Measurements from ENCODE around the gene XRCC1. TPM values are rescaled to one million over a fixed set of nuclear protein-coding genes. Genes with fewer than 3 reads are reported as not detected.

XRCC1 gene
- total and polyA plus RNA-seq, 3 experiments from 2014 or later, result 31.4 to 37.2 (median 37.0) TPM

GRCh38 chr19:43538922-43539321 lies 36.4 kb downstream of the XRCC1 start:
- Mint-ChIP-seq H3K4me3 (no peak overlapping the region), H3K4me1 (peaks cover 4 to 6% (median 6%) of the 10 kb centered on the region in 3 donors), H3K27ac (no peak overlapping the region), H3K27me3 (no peaks in the 10 kb centered on the region), H3K36me3 (peaks cover 17 to 61% (median 21%) of the 10 kb centered on the region in 3 donors), H3K9me3 (peaks cover 0 to 6% (median 3%) of the 10 kb centered on the region in 5 donors)
- no peak overlapping the region for H3K4me3 ChIP-seq (ENCODE audit: low read length)
- ChIA-PET CTCF (interaction anchor here (1.9 kb wide), 1 partner anchor 17 kb away, joined by 6 read pairs; no protein-coding TSS in a partner anchor), POLR2A (no interaction called here)
- H3K36me3 ChIP-seq (ENCODE audit: insufficient read depth, low read length), result peaks cover 16% of the 10 kb centered on the region
- H3K27me3 ChIP-seq (ENCODE audit: insufficient read depth, low read length, poor library complexity, severe bottlenecking), result no peaks in the 10 kb centered on the region
- peaks cover 5% of the 10 kb centered on the region for H3K9me3 ChIP-seq (ENCODE audit: low read length)
- no peak overlapping the region for H3K27ac ChIP-seq (ENCODE audit: low read depth, low read length)
- DNase-seq, result no peak
- no peaks in the 10 kb centered on the region for H3K4me1 ChIP-seq (ENCODE audit: insufficient read depth, low read length)

- peak overlapping the region in 5 of 7 donors; percentile 19 to 87 (median 42) for H3K4me3 Mint-ChIP-seq
Measured at GRCh38 chr19:43534816-43535761, 40.2 kb downstream of the XRCC1 start.

GRCh38 chr19:43534305-43534815 lies 41.0 kb downstream of the XRCC1 start:
- Mint-ChIP-seq H3K36me3 (peaks cover 10 to 30% (median 13%) of the 10 kb centered on the region in 3 donors), H3K9me3 (peaks cover 0 to 4% (median 3%) of the 10 kb centered on the region in 5 donors), H3K4me3 (peak overlapping the region; percentile 87 to 99 (median 92)), H3K4me1 (peaks cover 17 to 22% (median 21%) of the 10 kb centered on the region in 3 donors), H3K27ac (peak overlapping the region; percentile 77 to 99 (median 94)), H3K27me3 (no peaks in the 10 kb centered on the region)
- Histone ChIP-seq H3K9me3 (ENCODE audit: low read length) (peaks cover 5% of the 10 kb centered on the region), H3K36me3 (ENCODE audit: insufficient read depth, low read length) (peaks cover 5% of the 10 kb centered on the region), H3K27ac (ENCODE audit: low read depth, low read length) (no peak overlapping the region), H3K4me3 (ENCODE audit: low read length) (peak overlapping the region; percentile 98), H3K27me3 (ENCODE audit: insufficient read depth, low read length, poor library complexity, severe bottlenecking) (no peaks in the 10 kb centered on the region), H3K4me1 (ENCODE audit: insufficient read depth, low read length) (peaks cover 8% of the 10 kb centered on the region)
- no peak for DNase-seq
- CTCF ChIA-PET, result interaction anchor here (1.2 to 6.1 kb wide), 3 partner anchors 14 to 61 kb away, joined by 7 to 50 read pairs (median 36); partner anchors contain the start of genes IRGQ and ZNF576
- POLR2A ChIA-PET, result interaction anchor here (1.3 to 1.9 kb wide), 5 partner anchors 21 to 95 kb away, joined by 4 to 7 read pairs (median 5); partner anchors contain the start of genes IRGQ and ZNF576

More at GRCh38 chr19:43534816-43535761, 40.2 kb downstream of the XRCC1 start:
- no peak overlapping the region for H3K4me3 ChIP-seq (ENCODE audit: low read length)
- peaks cover 8% of the 10 kb centered on the region for H3K4me1 ChIP-seq (ENCODE audit: insufficient read depth, low read length)
- DNase-seq, result peak in 2 of 5 donors; percentile 12 to 57
- H3K9me3 Mint-ChIP-seq, result peaks cover 0 to 6% (median 3%) of the 10 kb centered on the region in 5 donors
- no peaks in the 10 kb centered on the region for H3K27me3 Mint-ChIP-seq
- peaks cover 5% of the 10 kb centered on the region for H3K9me3 ChIP-seq (ENCODE audit: low read length)
- H3K36me3 ChIP-seq (ENCODE audit: insufficient read depth, low read length), result peaks cover 6% of the 10 kb centered on the region
- no peak overlapping the region for H3K27ac ChIP-seq (ENCODE audit: low read depth, low read length)
- CTCF ChIA-PET, result interaction anchor here (1.2 to 6.1 kb wide), 4 partner anchors 9 to 60 kb away, joined by 3 to 50 read pairs (median 22); partner anchors contain the start of genes IRGQ and ZNF576
- no peaks in the 10 kb centered on the region for H3K27me3 ChIP-seq (ENCODE audit: insufficient read depth, low read length, poor library complexity, severe bottlenecking)
- peaks cover 11 to 35% (median 17%) of the 10 kb centered on the region in 3 donors for H3K36me3 Mint-ChIP-seq
- H3K27ac Mint-ChIP-seq, result peak overlapping the region in 6 of 8 donors; percentile 43 to 91 (median 64)
- H3K4me1 Mint-ChIP-seq, result peaks cover 17 to 22% (median 21%) of the 10 kb centered on the region in 3 donors
- POLR2A ChIA-PET, result interaction anchor here (1.3 to 1.4 kb wide), 2 partner anchors 59 to 96 kb away, joined by 4 read pairs; no protein-coding TSS in a partner anchor

- Histone ChIP-seq H3K4me1 (ENCODE audit: insufficient read depth, low read length) (peaks cover 8% of the 10 kb centered on the region), H3K27ac (ENCODE audit: low read depth, low read length) (peak overlapping the region; percentile 79), H3K36me3 (ENCODE audit: insufficient read depth, low read length) (no peaks in the 10 kb centered on the region), H3K4me3 (ENCODE audit: low read length) (peak overlapping the region; percentile 98), H3K27me3 (ENCODE audit: insufficient read depth, low read length, poor library complexity, severe bottlenecking) (no peaks in the 10 kb centered on the region), H3K9me3 (ENCODE audit: low read length) (no peaks in the 10 kb centered on the region)
- Mint-ChIP-seq H3K4me1 (peaks cover 17 to 22% (median 21%) of the 10 kb centered on the region in 3 donors), H3K27me3 (no peaks in the 10 kb centered on the region), H3K27ac (peak overlapping the region; percentile 87 to 99 (median 94)), H3K9me3 (peaks cover 0 to 4% (median 2%) of the 10 kb centered on the region in 5 donors), H3K4me3 (peak overlapping the region; percentile 87 to 99 (median 92)), H3K36me3 (peaks cover 5 to 23% (median 6%) of the 10 kb centered on the region in 3 donors)
- POLR2A ChIA-PET, result interaction anchor here (0.6 to 1.9 kb wide), 6 partner anchors 9 to 135 kb away, joined by 3 to 8 read pairs (median 6); partner anchors contain the start of genes IRGQ and ZNF576
- CTCF ChIA-PET, result interaction anchor here (1.0 to 6.1 kb wide), 9 partner anchors 14 to 87 kb away, joined by 3 to 50 read pairs (median 5); partner anchors contain the start of genes IRGQ and ZNF576
- DNase-seq, result peak; percentile 91 to 95 (median 92)
Measured at GRCh38 chr19:43533546-43534304, 41.6 kb downstream of the XRCC1 start.

- ChIA-PET CTCF (interaction anchor here (0.8 to 6.1 kb wide), 9 partner anchors 14 to 135 kb away, joined by 3 to 50 read pairs (median 4); partner anchors contain the start of genes IRGQ and ZNF576), POLR2A (interaction anchor here (0.6 to 1.9 kb wide), 9 partner anchors 9 to 135 kb away, joined by 3 to 8 read pairs (median 4); partner anchors contain the start of genes IRGQ, PHLDB3 and ZNF576)
- no peaks in the 10 kb centered on the region for H3K36me3 ChIP-seq (ENCODE audit: insufficient read depth, low read length)
- Mint-ChIP-seq H3K27ac (peak within 1 kb of the TSS; percentile 89 to 99 (median 96)), H3K9me3 (peaks cover 0 to 2% (median 0%) of the 10 kb centered on the region in 5 donors), H3K4me1 (peaks cover 18 to 22% (median 21%) of the 10 kb centered on the region in 3 donors), H3K4me3 (peak within 1 kb of the TSS; percentile 87 to 99 (median 92)), H3K36me3 (peaks cover 0 to 16% (median 0%) of the 10 kb centered on the region in 3 donors), H3K27me3 (no peaks in the 10 kb centered on the region)
- peak within 1 kb of the TSS; percentile 79 for H3K27ac ChIP-seq (ENCODE audit: low read depth, low read length)
- peaks cover 8% of the 10 kb centered on the region for H3K4me1 ChIP-seq (ENCODE audit: insufficient read depth, low read length)
- no peaks in the 10 kb centered on the region for H3K27me3 ChIP-seq (ENCODE audit: insufficient read depth, low read length, poor library complexity, severe bottlenecking)
- H3K9me3 ChIP-seq (ENCODE audit: low read length), result no peaks in the 10 kb centered on the region
- DNase-seq, result peak; percentile 70 to 89 (median 81)
- peak within 1 kb of the TSS; percentile 98 for H3K4me3 ChIP-seq (ENCODE audit: low read length)
Measured at GRCh38 chr19:43532962-43533545, 42.3 kb downstream of the XRCC1 start, which contains the start of gene ZNF575. TSS of gene ZNF575 (plus strand) at chr19:43533188. CDS start at chr19:43534423, 1,235 bp downstream.

GRCh38 chr19:43532571-43532961 lies 42.8 kb downstream of the XRCC1 start:
- DNase-seq, result peak in 1 of 5 donors; percentile 26
- ChIA-PET CTCF (interaction anchor here (0.8 to 6.1 kb wide), 9 partner anchors 13 to 136 kb away, joined by 3 to 50 read pairs (median 4); partner anchors contain the start of genes IRGQ and ZNF576), POLR2A (interaction anchor here (0.6 to 1.9 kb wide), 8 partner anchors 10 to 136 kb away, joined by 3 to 8 read pairs (median 4); partner anchors contain the start of genes IRGQ, PHLDB3 and ZNF576)
- no peaks in the 10 kb centered on the region for H3K9me3 ChIP-seq (ENCODE audit: low read length)
- H3K27me3 ChIP-seq (ENCODE audit: insufficient read depth, low read length, poor library complexity, severe bottlenecking), result no peaks in the 10 kb centered on the region
- peaks cover 8% of the 10 kb centered on the region for H3K4me1 ChIP-seq (ENCODE audit: insufficient read depth, low read length)
- no peaks in the 10 kb centered on the region for H3K36me3 ChIP-seq (ENCODE audit: insufficient read depth, low read length)
- H3K4me3 ChIP-seq (ENCODE audit: low read length), result peak overlapping the region; percentile 98
- H3K27ac ChIP-seq (ENCODE audit: low read depth, low read length), result peak overlapping the region; percentile 79
- Mint-ChIP-seq H3K36me3 (peaks cover 0 to 14% (median 0%) of the 10 kb centered on the region in 3 donors), H3K27me3 (no peaks in the 10 kb centered on the region), H3K4me1 (peaks cover 18 to 22% (median 21%) of the 10 kb centered on the region in 3 donors), H3K4me3 (peak overlapping the region; percentile 87 to 96 (median 92)), H3K9me3 (peaks cover 0 to 2% (median 0%) of the 10 kb centered on the region in 5 donors), H3K27ac (peak overlapping the region; percentile 86 to 95 (median 91))

Data from CD8-positive, alpha-beta memory T cell (primary cell).